ENCODE results near the gene FBXL2.
"Not testable (repeated sequence)": the region's sequence is repeated elsewhere in the genome, so short reads cannot be mapped to it uniquely, and the experiment has no call there.

The FBXL2 gene

DNA sequence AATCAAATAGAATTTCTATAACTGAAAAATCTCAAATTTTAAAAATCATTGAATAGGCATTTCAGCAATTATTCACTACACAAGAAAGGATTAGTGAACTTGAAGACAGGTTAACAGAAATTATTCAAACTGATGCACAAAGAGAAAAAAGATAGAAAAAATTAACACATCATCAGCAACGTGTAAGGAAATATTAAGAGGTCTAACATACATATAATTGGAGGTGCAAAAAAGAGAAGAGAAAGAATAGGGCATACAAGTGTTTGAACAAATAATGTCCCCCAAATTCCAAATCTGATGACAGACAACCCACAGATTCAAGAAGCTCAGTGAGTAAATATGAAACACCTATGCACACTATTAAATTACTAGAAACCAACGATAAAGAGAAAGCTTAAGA lies 57.1 kb downstream of the FBXL2 start:
- H3K27ac Mint-ChIP-seq = no peak overlapping the region
- ATAC-seq (replicated peaks) (no peak), DNase-seq (no peak)
- H3K4me3 Mint-ChIP-seq = no peak overlapping the region
- H3K4me1 Mint-ChIP-seq (ENCODE audit: low read depth in 2 of 2) = no peaks in the 10 kb centered on the region
- peaks cover 0 to 8% of the 10 kb centered on the region in 2 donors for H3K9me3 Mint-ChIP-seq
- H3K36me3 Mint-ChIP-seq (ENCODE audit: insufficient read depth) = no peaks in the 10 kb centered on the region
- peaks cover 7 to 24% of the 10 kb centered on the region in 2 donors for H3K27me3 Mint-ChIP-seq

DNA sequence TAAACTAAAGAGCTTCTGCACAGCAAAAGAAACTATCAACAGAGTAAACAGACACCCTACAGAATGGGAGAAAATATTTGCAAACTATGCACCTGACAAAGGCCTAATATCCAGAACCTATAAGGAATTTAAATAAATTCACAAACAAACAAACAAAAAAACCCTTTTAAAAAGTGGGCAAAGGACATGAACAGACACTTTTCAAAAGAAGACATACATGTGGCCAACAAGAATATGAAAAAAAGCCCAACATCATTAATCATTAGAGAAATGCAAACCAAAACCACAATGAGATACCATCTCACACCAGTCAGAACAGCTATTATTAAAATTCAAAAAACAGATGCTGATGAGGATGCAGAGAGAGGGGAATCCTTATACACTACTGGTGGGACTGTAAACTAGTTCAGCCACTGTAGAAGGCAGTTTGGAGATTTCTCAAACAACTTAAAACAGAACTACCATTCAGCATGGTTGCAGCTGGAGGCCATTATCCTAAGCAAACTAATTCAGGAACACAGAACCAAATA lies 61.8 kb downstream of the FBXL2 start:
- ATAC-seq (replicated peaks); H3K36me3 Mint-ChIP-seq (ENCODE audit: insufficient read depth); H3K9me3 Mint-ChIP-seq; DNase-seq; H3K4me3 Mint-ChIP-seq; H3K4me1 Mint-ChIP-seq (ENCODE audit: low read depth in 2 of 2); H3K27me3 Mint-ChIP-seq; H3K27ac Mint-ChIP-seq: not testable (repeated sequence)

DNA sequence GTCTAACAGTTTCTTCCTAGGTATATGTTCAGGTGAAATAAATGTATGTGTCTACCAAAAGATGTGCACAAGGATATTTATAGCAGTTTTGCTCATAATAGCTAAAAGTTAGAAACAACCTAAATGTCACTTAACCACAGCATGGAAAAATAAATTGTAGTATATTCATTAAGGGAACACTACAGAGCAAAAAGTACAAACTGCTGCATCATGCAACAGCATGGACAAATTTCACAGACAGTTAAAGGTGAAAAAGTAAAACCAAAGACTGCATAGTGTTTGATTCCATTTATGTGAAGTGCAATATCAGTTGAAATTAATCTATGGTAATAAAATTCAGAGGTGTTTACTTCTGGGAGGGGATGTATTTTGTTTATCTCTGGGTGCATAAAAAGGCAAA lies 62.5 kb downstream of the FBXL2 start:
- Mint-ChIP-seq H3K9me3 (peaks cover 0 to under 1% of the 10 kb centered on the region in 2 donors), H3K27ac (no peak overlapping the region), H3K4me3 (no peak overlapping the region), H3K27me3 (peaks cover 0 to 2% of the 10 kb centered on the region in 2 donors), H3K36me3 (ENCODE audit: insufficient read depth) (no peaks in the 10 kb centered on the region), H3K4me1 (ENCODE audit: low read depth in 2 of 2) (no peaks in the 10 kb centered on the region)
- DNase-seq (no peak), ATAC-seq (replicated peaks) (no peak)

DNA sequence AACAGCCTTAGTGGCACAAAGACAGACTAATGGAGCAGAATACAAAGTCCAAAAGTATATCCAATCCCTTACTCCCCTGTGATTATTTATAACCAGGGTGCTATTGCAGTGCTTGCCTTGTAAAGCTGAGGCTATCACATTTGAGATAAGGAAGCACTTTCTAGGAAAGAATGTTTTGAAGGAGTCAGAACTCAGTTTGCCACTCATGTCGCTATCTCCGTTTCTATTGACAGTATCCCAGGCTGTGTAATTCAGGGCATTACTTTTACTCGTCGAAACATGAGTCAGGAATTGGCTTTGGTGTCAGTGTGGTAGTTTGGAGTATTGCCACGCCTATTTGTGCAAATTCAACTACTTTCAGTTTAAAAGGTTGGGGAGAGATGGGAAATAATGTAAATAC lies 78.4 kb downstream of the FBXL2 start:
- Mint-ChIP-seq H3K4me3 (no peak overlapping the region), H3K27me3 (peaks cover 0 to 14% of the 10 kb centered on the region in 2 donors), H3K36me3 (ENCODE audit: insufficient read depth) (no peaks in the 10 kb centered on the region), H3K9me3 (no peaks in the 10 kb centered on the region), H3K4me1 (ENCODE audit: low read depth in 2 of 2) (no peaks in the 10 kb centered on the region), H3K27ac (no peak overlapping the region)
- no peak for DNase-seq
- ATAC-seq (replicated peaks) = no peak

DNA sequence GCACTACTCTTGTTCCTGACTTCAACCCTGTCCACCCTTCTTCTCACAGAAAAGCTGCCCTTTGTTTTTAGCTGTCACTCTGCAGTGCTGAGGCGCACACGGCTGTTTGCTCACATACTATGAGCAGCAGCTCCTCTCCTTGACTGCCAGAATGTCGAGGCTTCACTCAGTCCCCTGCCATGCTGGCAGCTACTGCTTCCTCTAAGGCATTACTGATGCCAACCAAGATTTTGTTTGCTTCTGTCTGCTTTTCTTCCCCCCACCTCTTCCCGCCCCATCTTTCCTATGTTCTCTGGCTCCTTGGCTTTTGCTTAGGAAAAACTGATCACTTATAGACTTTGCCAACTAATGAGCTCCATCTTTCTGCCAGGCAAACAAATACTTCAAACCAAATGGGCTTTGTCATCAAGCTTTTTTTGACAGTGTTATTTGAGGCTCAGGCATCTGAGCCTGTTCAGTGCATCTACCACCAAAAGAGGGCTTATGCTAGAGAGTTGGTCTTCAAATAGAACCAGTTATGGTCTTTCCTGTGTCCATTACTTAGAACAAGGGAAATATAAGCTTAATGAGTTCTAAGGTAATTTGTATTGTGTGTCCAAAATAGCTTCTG lies 81.0 kb downstream of the FBXL2 start:
- Mint-ChIP-seq H3K9me3 (no peaks in the 10 kb centered on the region), H3K4me1 (ENCODE audit: low read depth in 2 of 2) (no peaks in the 10 kb centered on the region), H3K27me3 (peaks cover 0 to 14% of the 10 kb centered on the region in 2 donors), H3K4me3 (no peak overlapping the region), H3K27ac (no peak overlapping the region), H3K36me3 (ENCODE audit: insufficient read depth) (no peaks in the 10 kb centered on the region)
- no peak for DNase-seq
- ATAC-seq (replicated peaks) = no peak

DNA sequence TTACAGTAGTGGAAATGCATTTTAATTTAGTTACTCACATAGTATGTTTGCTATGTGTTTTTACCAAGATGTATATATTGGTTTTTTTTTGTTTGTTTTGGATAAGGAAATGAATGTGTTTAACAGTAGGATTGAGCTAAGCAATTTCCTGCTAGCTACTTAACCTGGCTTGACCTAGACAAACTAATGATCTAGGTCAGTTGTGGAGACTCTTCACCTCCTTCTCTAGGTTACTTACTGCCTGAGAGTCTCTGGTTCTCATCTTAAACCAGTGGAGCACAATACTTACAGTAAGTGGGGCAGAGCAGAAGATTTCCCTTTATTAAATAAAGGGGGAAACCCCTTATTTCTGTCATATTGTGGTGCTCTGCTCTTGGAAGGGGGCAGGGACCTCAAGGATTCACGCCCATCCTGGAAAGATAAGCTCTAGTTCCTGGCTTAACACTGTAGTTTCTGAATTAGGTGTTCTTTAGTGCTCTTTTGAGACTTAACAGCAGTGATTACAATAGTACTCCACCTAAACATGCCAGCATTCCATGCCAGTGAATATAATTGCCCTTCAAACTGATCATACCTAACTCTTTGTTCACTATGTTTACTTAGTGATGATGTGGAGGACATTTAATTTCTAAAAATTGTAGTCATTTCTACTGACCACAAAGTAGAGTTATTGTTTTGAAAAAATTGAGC lies 83.0 kb downstream of the FBXL2 start:
- ATAC-seq (replicated peaks) = no peak
- Mint-ChIP-seq H3K36me3 (ENCODE audit: insufficient read depth) (no peaks in the 10 kb centered on the region), H3K4me1 (ENCODE audit: low read depth in 2 of 2) (no peaks in the 10 kb centered on the region), H3K9me3 (no peaks in the 10 kb centered on the region), H3K4me3 (no peak overlapping the region), H3K27me3 (peaks cover 0 to 14% of the 10 kb centered on the region in 2 donors), H3K27ac (no peak overlapping the region)
- DNase-seq = no peak

DNA sequence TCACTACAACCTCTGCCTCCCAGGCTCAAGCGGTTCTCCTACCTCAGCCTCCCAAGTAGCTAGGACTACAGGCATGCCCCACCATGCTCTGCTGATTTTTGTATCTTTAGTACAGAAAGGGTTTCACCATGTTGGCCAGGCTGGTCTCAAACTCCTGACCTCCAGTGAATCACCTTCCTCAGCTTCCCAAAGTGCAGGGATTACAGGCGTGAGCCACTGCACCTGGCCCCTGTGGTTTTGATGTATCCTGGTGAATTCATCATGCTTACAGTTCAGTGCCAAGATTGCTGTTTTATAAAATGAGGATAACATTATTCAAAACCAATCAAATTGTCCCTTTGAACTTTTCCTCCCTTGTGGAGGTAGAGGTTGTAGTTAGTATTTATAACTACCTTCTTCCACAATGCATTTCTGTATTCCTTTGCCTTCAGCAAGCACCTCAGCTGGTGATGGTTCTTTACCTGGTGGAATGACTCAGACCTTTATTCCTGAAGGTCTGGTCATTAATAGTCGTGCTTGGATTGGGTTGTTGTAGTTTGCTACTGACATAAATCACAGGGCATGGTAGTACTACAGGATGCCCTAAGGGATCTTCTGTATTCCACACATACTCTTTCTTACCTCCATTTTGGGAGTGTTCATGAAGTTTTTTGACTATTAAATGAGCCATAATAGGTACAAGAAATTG lies 86.0 kb downstream of the FBXL2 start:
- no peak for ATAC-seq (replicated peaks)

DNA sequence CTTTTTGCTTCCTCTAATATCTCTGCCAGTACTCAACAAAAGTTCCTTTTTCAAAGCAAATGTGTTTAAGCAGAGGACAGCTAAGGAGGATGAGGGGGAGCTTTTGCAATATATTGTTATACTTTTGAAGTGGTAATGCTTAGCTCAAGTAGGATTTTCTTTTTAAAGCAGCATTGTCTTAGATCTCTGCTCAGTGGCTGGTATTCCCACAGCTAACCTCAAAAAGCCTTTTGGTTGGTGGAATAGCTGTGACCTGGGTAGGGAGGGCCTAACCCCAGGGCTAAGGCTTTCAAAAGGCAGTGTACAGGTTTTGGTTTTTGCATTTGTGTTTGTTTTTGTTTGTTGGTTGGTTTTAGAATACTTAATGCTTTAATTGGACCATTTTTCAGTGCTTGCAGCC lies 86.8 kb downstream of the FBXL2 start:
- DNase-seq = no peak
- Mint-ChIP-seq H3K4me3 (no peak overlapping the region), H3K4me1 (ENCODE audit: low read depth in 2 of 2) (no peaks in the 10 kb centered on the region), H3K27ac (no peak overlapping the region), H3K9me3 (no peaks in the 10 kb centered on the region), H3K36me3 (ENCODE audit: insufficient read depth) (no peaks in the 10 kb centered on the region), H3K27me3 (peaks cover 16 to 17% of the 10 kb centered on the region in 2 donors)
- ATAC-seq (replicated peaks) = no peak

More for the DNA sequence above, 86.0 kb downstream of the FBXL2 start:
- H3K36me3 Mint-ChIP-seq (ENCODE audit: insufficient read depth) = no peaks in the 10 kb centered on the region
- H3K4me1 Mint-ChIP-seq (ENCODE audit: low read depth in 2 of 2) = no peaks in the 10 kb centered on the region
- no peak overlapping the region for H3K4me3 Mint-ChIP-seq
- DNase-seq = no peak
- no peaks in the 10 kb centered on the region for H3K9me3 Mint-ChIP-seq
- no peak overlapping the region for H3K27ac Mint-ChIP-seq
- H3K27me3 Mint-ChIP-seq = peaks cover 10 to 13% of the 10 kb centered on the region in 2 donors

DNA sequence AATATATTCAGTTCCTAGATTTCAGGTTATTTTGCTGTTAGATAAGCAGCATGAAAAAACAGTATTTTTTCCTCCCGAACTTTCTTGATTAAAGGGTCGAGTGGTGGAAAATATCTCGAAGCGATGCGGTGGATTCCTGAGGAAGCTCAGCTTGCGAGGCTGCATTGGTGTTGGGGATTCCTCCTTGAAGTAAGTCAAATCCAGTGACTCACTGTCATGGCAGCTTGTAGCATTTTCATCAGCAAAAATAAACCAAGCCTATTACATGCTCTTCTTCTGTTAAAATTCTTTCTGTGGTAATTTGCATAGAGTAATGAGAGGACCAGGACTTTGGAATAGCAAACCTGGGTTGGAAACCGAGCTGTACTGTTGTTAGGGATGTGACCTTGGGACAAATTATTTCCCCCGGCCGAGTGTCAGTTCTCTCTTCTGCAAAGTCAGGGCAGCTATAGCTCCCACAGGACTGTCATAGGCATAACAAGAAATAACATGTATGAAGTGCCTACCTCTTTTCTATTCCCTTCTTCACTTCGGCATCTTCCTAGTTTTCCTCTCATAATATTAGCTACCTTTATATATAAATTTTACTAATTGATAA lies 87.4 kb downstream of the FBXL2 start:
- H3K27ac Mint-ChIP-seq = no peak overlapping the region
- peaks cover 16 to 22% of the 10 kb centered on the region in 2 donors for H3K27me3 Mint-ChIP-seq
- H3K9me3 Mint-ChIP-seq = no peaks in the 10 kb centered on the region
- no peak for ATAC-seq (replicated peaks)
- H3K4me1 Mint-ChIP-seq (ENCODE audit: low read depth in 2 of 2) = no peaks in the 10 kb centered on the region
- no peak for DNase-seq
- H3K4me3 Mint-ChIP-seq = no peak overlapping the region
- no peaks in the 10 kb centered on the region for H3K36me3 Mint-ChIP-seq (ENCODE audit: insufficient read depth)

DNA sequence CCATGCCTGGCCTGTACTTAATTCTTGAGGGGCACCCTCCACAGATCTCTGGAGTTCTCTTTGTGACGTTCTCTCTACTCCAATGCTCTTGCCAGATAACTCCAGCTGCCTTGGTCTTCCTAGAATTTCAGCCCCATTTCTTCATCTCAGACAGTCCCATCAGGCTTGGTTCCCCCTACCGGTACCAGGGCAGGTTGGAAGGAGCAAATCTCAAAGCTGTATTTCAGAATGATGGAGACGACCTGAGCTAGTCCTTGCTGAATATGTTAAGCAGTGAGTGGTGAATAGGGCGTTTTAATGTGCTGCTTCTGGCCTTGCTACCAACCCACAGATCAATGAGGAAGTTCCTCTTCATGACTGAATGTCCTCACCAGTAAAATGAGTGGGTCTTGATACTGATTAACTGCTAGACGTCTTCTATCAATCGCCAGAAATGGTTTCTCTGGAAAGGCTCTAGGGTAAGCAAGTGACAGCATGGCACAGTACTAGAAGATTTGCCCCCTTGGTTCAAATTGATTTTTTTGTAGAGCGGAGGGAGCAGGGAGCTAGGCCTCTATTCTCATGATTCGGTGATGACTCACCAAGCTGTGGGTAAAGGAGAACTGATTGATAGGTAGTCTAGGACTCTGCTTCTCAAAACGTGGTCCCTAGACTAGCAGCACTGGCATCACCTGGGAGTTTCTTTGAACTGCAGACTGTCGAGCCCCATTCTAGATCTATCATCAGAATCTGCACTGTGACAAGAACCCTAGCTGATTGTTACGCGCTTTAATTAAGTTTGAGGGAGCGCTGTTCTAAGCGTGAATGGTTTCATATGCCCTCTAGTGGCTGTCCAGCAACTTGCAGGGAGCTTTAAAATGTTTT lies 95.2 kb downstream of the FBXL2 start:
- Mint-ChIP-seq H3K4me1 (ENCODE audit: low read depth in 2 of 2) (peaks cover 0 to 2% of the 10 kb centered on the region in 2 donors), H3K9me3 (peaks cover 0 to 2% of the 10 kb centered on the region in 2 donors), H3K27me3 (peaks cover 40 to 42% of the 10 kb centered on the region in 2 donors), H3K36me3 (ENCODE audit: insufficient read depth) (no peaks in the 10 kb centered on the region), H3K27ac (no peak overlapping the region), H3K4me3 (no peak overlapping the region)
- peak; percentile 61 for ATAC-seq (replicated peaks)
- DNase-seq = peak; percentile 25 to 38 (median 26)

DNA sequence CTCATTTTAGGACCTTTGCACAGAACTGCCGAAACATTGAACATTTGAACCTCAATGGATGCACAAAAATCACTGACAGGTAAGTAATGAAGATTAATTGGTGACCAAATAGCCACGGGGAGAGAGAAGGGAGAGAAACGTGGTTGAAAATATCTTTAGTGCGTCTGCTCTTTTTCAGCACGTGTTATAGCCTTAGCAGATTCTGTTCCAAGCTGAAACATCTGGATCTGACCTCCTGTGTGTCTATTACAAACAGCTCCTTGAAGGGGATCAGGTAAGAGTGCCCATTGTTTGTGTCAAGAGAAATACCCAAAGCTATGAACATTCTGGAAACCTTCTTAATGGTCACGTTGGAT lies 95.8 kb downstream of the FBXL2 start:
- no peak overlapping the region for H3K4me3 Mint-ChIP-seq
- H3K27ac Mint-ChIP-seq = no peak overlapping the region
- H3K36me3 Mint-ChIP-seq (ENCODE audit: insufficient read depth) = no peaks in the 10 kb centered on the region
- ATAC-seq (replicated peaks) = no peak
- peaks cover 0 to 2% of the 10 kb centered on the region in 2 donors for H3K9me3 Mint-ChIP-seq
- peaks cover 34 to 36% of the 10 kb centered on the region in 2 donors for H3K27me3 Mint-ChIP-seq
- no peak for DNase-seq
- peaks cover 0 to 2% of the 10 kb centered on the region in 2 donors for H3K4me1 Mint-ChIP-seq (ENCODE audit: low read depth in 2 of 2)

DNA sequence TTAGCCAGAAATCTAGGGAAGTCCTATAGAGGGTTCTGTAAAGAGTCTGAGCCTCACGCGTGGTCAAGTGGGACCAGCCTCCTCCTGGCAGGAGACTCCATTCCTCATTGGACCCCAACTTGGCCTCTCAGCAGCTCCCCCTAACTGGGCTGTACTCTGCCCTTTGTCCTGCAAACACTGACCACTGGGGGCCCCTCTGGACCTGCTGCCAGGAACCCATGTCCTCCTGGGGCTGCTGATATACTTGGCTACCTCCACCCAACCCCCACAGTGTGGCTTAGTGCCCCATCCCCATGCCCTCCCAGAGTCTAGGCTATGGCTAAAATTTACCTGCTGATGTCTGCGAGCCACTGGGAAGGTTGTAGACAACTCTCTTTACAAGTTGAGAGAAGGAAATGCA lies 100.2 kb downstream of the FBXL2 start:
- no peak for ATAC-seq (replicated peaks)
- Mint-ChIP-seq H3K9me3 (no peaks in the 10 kb centered on the region), H3K27me3 (peaks cover 3 to 5% of the 10 kb centered on the region in 2 donors), H3K4me1 (ENCODE audit: low read depth in 2 of 2) (peaks cover 0 to 2% of the 10 kb centered on the region in 2 donors), H3K4me3 (no peak overlapping the region), H3K36me3 (ENCODE audit: insufficient read depth) (no peaks in the 10 kb centered on the region), H3K27ac (peak overlapping the region in 1 of 2 donors; percentile 10)
- DNase-seq = no peak

DNA sequence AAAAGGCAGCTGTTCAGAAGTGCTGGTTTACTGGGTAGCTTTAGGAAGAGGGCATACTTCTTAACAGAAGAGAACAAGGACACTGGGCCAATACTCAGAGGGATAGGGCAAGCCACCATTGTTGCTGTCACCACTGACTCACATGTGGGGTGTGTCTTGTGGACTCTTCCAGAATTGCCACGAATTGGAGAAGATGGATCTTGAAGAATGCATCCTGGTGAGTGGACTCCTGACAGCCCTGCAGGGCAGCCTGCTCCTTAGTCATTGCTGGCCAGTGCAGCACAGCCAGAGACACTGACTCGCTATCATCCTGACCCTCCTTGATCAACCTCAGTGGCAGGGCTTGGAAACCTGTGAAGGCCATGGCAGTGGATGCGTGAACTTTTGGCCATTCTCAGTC lies 100.7 kb downstream of the FBXL2 start:
- Mint-ChIP-seq H3K4me1 (ENCODE audit: low read depth in 2 of 2) (peaks cover 0 to under 1% of the 10 kb centered on the region in 2 donors), H3K9me3 (no peaks in the 10 kb centered on the region), H3K27ac (peak overlapping the region in 1 of 2 donors; percentile 10), H3K36me3 (ENCODE audit: insufficient read depth) (no peaks in the 10 kb centered on the region), H3K27me3 (peaks cover 0 to under 1% of the 10 kb centered on the region in 2 donors), H3K4me3 (no peak overlapping the region)
- ATAC-seq (replicated peaks) (no peak), DNase-seq (no peak)
